A673 (cell line): ENCODE results near the gene METTL23. TPM values are rescaled to one million over a fixed set of nuclear protein-coding genes. Genes with fewer than 3 reads are reported as not detected.

Experiments
- BruUV-seq: library from RNA; stranded (reverse); fragments of 400-500 nt; replicated peaks from 2 replicates; lab custom pipeline; 2021; lab: Mats Ljungman, UMichigan
- CTCF ChIA-PET: fragments of 300-600 bp; sonication (Branson Sonifier 250); formaldehyde crosslinking; loops from one replicate; lab custom pipeline; 2022; ENCODE audit warnings: antibody characterized with exemption; lab: Charles Lee
- POLR2A ChIA-PET: fragments of 300-600 bp; sonication (Branson Sonifier 250); formaldehyde crosslinking; loops from one replicate; lab custom pipeline; 2022; ENCODE audit warnings: antibody characterized with exemption; ENCODE audit not compliant: low non-redundant PET; lab: Charles Lee
- DNase-seq: peaks from one replicate; pipeline ENCODE4 v3.0.0-alpha.2; 2015; ENCODE audit warnings: low spot score
- H3K27ac ChIP-seq: fragments of 200-600 bp; sonication (generic); 2 replicates; pipeline ENCODE4 v1.5.1; 2016; ENCODE audit warnings: mixed run types, low read depth, mild to moderate bottlenecking, mixed read lengths, antibody characterized with exemption, low read length; ENCODE audit not compliant: poor library complexity, severe bottlenecking
- H3K27me3 ChIP-seq: fragments of 200-600 bp; sonication (generic); replicated peaks from 2 replicates; pipeline ENCODE4 v1.6.1; 2017; ENCODE audit warnings: mixed run types, low read depth, mild to moderate bottlenecking, mixed read lengths, antibody characterized with exemption, low read length; ENCODE audit not compliant: insufficient read depth, poor library complexity
- H3K36me3 ChIP-seq: fragments of 200-600 bp; sonication (generic); 2 replicates; pipeline ENCODE4 v1.6.1; 2016; ENCODE audit warnings: mixed run types, mild to moderate bottlenecking, mixed read lengths, antibody characterized with exemption, low read length; ENCODE audit not compliant: insufficient read depth, poor library complexity, severe bottlenecking
- H3K4me1 ChIP-seq: fragments of 200-600 bp; sonication (generic); 2 replicates; pipeline ENCODE4 v1.6.1; 2017; ENCODE audit warnings: mixed run types, mild to moderate bottlenecking, mixed read lengths, antibody characterized with exemption, low read length; ENCODE audit not compliant: insufficient read depth, poor library complexity, severe bottlenecking
- H3K4me3 ChIP-seq: fragments of 200-600 bp; sonication (generic); 2 replicates; pipeline ENCODE4 v1.5.1; 2016; ENCODE audit warnings: low read depth, mixed run types, mild to moderate bottlenecking, mixed read lengths, low read length; ENCODE audit not compliant: poor library complexity, severe bottlenecking
- H3K9me3 ChIP-seq: fragments of 200-600 bp; sonication (generic); 2 replicates; pipeline ENCODE4 v1.6.1; 2016; ENCODE audit warnings: mixed run types, low read depth, mild to moderate bottlenecking, mixed read lengths, antibody characterized with exemption, low read length; ENCODE audit not compliant: poor library complexity, severe bottlenecking
- CTCF ChIP-seq: fragments of 300-800, 200-600 bp; sonication (generic); conservative IDR thresholded peaks from 2 replicates; pipeline ENCODE4 v1.5.1; 2017; ENCODE audit warnings: low read depth, mild to moderate bottlenecking, antibody characterized with exemption, low read length, moderate library complexity, mixed read lengths
- EZH2 ChIP-seq: fragments of 200-600 bp; sonication (generic); IDR thresholded peaks from 2 replicates; pipeline ENCODE4 v1.6.1; 2017; ENCODE audit warnings: borderline replicate concordance, low read depth, mild to moderate bottlenecking, mixed read lengths, antibody characterized with exemption, low read length; ENCODE audit not compliant: poor library complexity, severe bottlenecking
- intact Hi-C: fragments of 100-400 bp; cut with micrococcal nuclease; formaldehyde crosslinking; loops from one replicate; pipeline ENCODE4 v1.10.0; 2022; ENCODE audit not compliant: unreplicated experiment
- total RNA-seq: library from RNA; stranded (reverse); gene quantifications from 2 replicates; pipeline ENCODE4 v1.2.3, GENCODE V29; 2021

The METTL23 gene
- total RNA-seq, 1 experiment from 2014 or later: 42.4 TPM

GRCh38 chr17:76714336-76714735, 12.3 kb upstream of the METTL23 start:
- POLR2A ChIA-PET: no interaction called here
- H3K4me1 ChIP-seq: peaks cover 44% of the 10 kb centered on the region

GRCh38 chr17:76714822-76715495, 11.7 kb upstream of the METTL23 start:
- Histone ChIP-seq H3K4me3 (no peak overlapping the region), H3K27ac (peak overlapping the region; percentile 94), H3K27me3 (no peaks in the 10 kb centered on the region), H3K4me1 (peaks cover 38% of the 10 kb centered on the region), H3K9me3 (no peaks in the 10 kb centered on the region), H3K36me3 (peaks cover 30% of the 10 kb centered on the region)
- ChIA-PET CTCF (no interaction called here), POLR2A (no interaction called here)
- peak; percentile 75 for DNase-seq
- peak; percentile 92 for TF ChIP-seq CTCF
- TF ChIP-seq EZH2: no peak
- BruUV-seq: no TSS peak
- intact Hi-C loops: loop anchor here (10.0 kb wide), 1 partner anchor 150 kb away; a partner anchor contains a TSS

More at GRCh38 chr17:76714336-76714735, 12.3 kb upstream of the METTL23 start:
- DNase-seq: no peak
- H3K9me3 ChIP-seq: no peaks in the 10 kb centered on the region
- intact Hi-C loops: loop anchor here (10.0 kb wide), 1 partner anchor 150 kb away; a partner anchor contains a TSS
- CTCF ChIA-PET: no interaction called here
- no peak overlapping the region for H3K4me3 ChIP-seq
- no TSS peak for BruUV-seq
- H3K27ac ChIP-seq: no peak overlapping the region
- no peaks in the 10 kb centered on the region for H3K27me3 ChIP-seq
- peaks cover 24% of the 10 kb centered on the region for H3K36me3 ChIP-seq
- TF ChIP-seq EZH2 (no peak), CTCF (no peak)

GRCh38 chr17:76715496-76715830, 11.2 kb upstream of the METTL23 start:
- intact Hi-C loops: loop anchor here (10.0 kb wide), 1 partner anchor 151 kb away; a partner anchor contains a TSS
- Histone ChIP-seq H3K36me3 (peaks cover 35% of the 10 kb centered on the region), H3K27me3 (no peaks in the 10 kb centered on the region), H3K9me3 (no peaks in the 10 kb centered on the region), H3K4me1 (peaks cover 36% of the 10 kb centered on the region), H3K27ac (peak overlapping the region; percentile 94), H3K4me3 (no peak overlapping the region)
- TF ChIP-seq EZH2 (no peak), CTCF (no peak)
- ChIA-PET CTCF (no interaction called here), POLR2A (no interaction called here)
- DNase-seq: no peak
- BruUV-seq: no TSS peak
